NCI-H1436 (cell line): Measurements from ENCODE around the gene TMEM30B.
"Not testable (repeated sequence)": the region's sequence is repeated elsewhere in the genome, so short reads cannot be mapped to it uniquely, and the experiment has no call there.

ENCODE experiments used
- DNase-seq: peaks from one replicate; lab custom pipeline; 2025; lab: John Stamatoyannopoulos, UW

The TMEM30B gene

GRCh38 chr14:61281186-61281947 is at the start of gene TMEM30B:
TMEM30B (minus strand) TSS chr14:61281338; CDS start chr14:61281147, 191 bp downstream.
- DNase-seq, result peak; percentile 13

- DNase-seq, result no peak
Observed at GRCh38 chr14:61330511-61330910, 49.4 kb upstream of the TMEM30B start.

GRCh38 chr14:61329478-61330051 is 48.4 kb upstream of the TMEM30B start:
- DNase-seq, result no peak

GRCh38 chr14:61328626-61329262 is 47.6 kb upstream of the TMEM30B start:
- no peak for DNase-seq

- no peak for DNase-seq
Observed at GRCh38 chr14:61326847-61327246, 45.7 kb upstream of the TMEM30B start.

GRCh38 chr14:61326146-61326545 is 45.0 kb upstream of the TMEM30B start:
- no peak for DNase-seq

GRCh38 chr14:61325166-61325565 is 44.0 kb upstream of the TMEM30B start:
- no peak for DNase-seq

- no peak for DNase-seq
Observed at GRCh38 chr14:61323970-61324369, 42.8 kb upstream of the TMEM30B start.

GRCh38 chr14:61322799-61323290 is 41.7 kb upstream of the TMEM30B start:
- DNase-seq, result peak; percentile 34

GRCh38 chr14:61322011-61322798 is 41.1 kb upstream of the TMEM30B start:
- no peak for DNase-seq

GRCh38 chr14:61321385-61322010 is 40.4 kb upstream of the TMEM30B start, which contains the start of gene PRKCH:
PRKCH (plus strand) TSS chr14:61321579; CDS start chr14:61322102, 523 bp downstream.
- DNase-seq, result peak; percentile 57

GRCh38 chr14:61320806-61321384 is 39.8 kb upstream of the TMEM30B start:
- DNase-seq, result no peak

GRCh38 chr14:61320170-61320569 is 39.0 kb upstream of the TMEM30B start:
- DNase-seq, result not testable (repeated sequence)

GRCh38 chr14:61319706-61320105 is 38.6 kb upstream of the TMEM30B start:
- no peak for DNase-seq

- DNase-seq, result no peak
Observed at GRCh38 chr14:61319086-61319485, 37.9 kb upstream of the TMEM30B start.

- peak; percentile 30 for DNase-seq
Observed at GRCh38 chr14:61315313-61315712, 34.2 kb upstream of the TMEM30B start.

- not testable (repeated sequence) for DNase-seq
Observed at GRCh38 chr14:61308701-61309100, 27.6 kb upstream of the TMEM30B start.

- DNase-seq, result no peak
Observed at GRCh38 chr14:61308198-61308597, 27.1 kb upstream of the TMEM30B start.

- no peak for DNase-seq
Observed at GRCh38 chr14:61304688-61305087, 23.6 kb upstream of the TMEM30B start.

GRCh38 chr14:61300754-61301153 is 19.6 kb upstream of the TMEM30B start:
- DNase-seq, result no peak

GRCh38 chr14:61300209-61300608 is 19.1 kb upstream of the TMEM30B start:
- no peak for DNase-seq
